ENCODE data around the gene CATSPERZ. TPM values are rescaled to one million over a fixed set of nuclear protein-coding genes. Genes with fewer than 3 reads are reported as not detected.

Gene CATSPERZ
- total and polyA plus RNA-seq, 2 of the 13 experiments (the other 11 are each of a cell fraction or from before 2014, with no cell fraction given), result 0.22 to 0.48 TPM

DNA sequence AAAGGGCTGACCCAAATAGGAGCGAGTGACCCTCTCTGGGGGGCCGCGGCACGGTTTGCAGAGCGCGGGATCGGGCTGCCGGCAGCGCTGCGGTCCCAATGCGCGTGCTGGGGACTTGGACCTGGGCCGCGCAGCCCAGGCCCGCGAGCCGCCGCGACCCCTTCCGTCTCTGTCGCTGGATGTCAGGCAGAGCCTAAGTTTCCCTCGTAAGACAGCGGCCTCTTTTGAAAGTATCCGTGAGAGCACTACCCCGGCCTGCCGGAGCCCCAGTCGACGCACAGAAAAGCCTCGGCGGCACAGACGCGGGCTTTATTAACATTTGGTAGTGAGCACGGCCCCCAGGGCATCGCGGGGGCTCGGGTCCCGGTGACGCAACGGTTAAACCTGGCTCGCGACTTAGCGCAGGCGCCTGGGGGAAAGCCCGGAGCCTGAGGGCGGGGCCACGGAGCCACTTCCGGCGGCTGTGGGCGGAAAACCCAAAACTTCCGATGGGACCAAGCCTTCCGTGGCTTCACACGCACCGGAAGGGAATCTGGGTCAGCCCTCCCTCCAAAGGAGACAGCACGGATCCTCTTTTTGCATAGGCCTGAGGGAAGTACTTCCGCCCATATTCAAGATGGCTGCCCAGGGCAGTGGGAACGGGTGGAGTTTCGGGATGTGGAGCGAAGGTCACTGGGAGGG, 30.5 kb upstream of the CATSPERZ start (continued):
- TF ChIP-seq ZNF720 (CRISPR knock-in tag; IDR thresholded peaks at IDR 0.05) (no peak), SKI (IDR thresholded peaks at IDR 0.05; ENCODE audit: partially characterized antibody) (peak; percentile 12), RBM39 (IDR thresholded peaks at IDR 0.05; ENCODE audit: low read depth, low read length, poor library complexity, severe bottlenecking) (peak; percentile 77), HIVEP1 (CRISPR knock-in tag; IDR thresholded peaks at IDR 0.05) (peak; percentile 25; the same call in 1 of the 2 replicates), ATRX (CRISPR knock-in tag; IDR thresholded peaks at IDR 0.05; ENCODE audit: borderline replicate concordance) (no peak), TFDP1 (CRISPR knock-in tag; IDR thresholded peaks at IDR 0.05; ENCODE audit: borderline replicate concordance) (no peak), FOXO4 (CRISPR knock-in tag; conservative IDR thresholded peaks at IDR 0.05) (no peak), PBX2 (CRISPR knock-in tag; IDR thresholded peaks at IDR 0.05) (no peak), ZNF839 (CRISPR knock-in tag; IDR thresholded peaks at IDR 0.05; ENCODE audit: borderline replicate concordance) (no peak; the same call in none of the 2 replicates), ZUFSP (CRISPR knock-in tag; IDR thresholded peaks at IDR 0.05; ENCODE audit: borderline replicate concordance) (no peak), HNRNPL (IDR thresholded peaks at IDR 0.05; ENCODE audit: low read depth, low read length) (no peak), HDAC2 (CRISPR knock-in tag; IDR thresholded peaks at IDR 0.05) (peak; percentile 64), ZNF24 (IDR thresholded peaks at IDR 0.05) (no peak), ZNF619 (CRISPR knock-in tag; IDR thresholded peaks at IDR 0.05) (no peak; the same call in 1 of the 2 replicates)
- TF ChIP-seq, protein P1, sequence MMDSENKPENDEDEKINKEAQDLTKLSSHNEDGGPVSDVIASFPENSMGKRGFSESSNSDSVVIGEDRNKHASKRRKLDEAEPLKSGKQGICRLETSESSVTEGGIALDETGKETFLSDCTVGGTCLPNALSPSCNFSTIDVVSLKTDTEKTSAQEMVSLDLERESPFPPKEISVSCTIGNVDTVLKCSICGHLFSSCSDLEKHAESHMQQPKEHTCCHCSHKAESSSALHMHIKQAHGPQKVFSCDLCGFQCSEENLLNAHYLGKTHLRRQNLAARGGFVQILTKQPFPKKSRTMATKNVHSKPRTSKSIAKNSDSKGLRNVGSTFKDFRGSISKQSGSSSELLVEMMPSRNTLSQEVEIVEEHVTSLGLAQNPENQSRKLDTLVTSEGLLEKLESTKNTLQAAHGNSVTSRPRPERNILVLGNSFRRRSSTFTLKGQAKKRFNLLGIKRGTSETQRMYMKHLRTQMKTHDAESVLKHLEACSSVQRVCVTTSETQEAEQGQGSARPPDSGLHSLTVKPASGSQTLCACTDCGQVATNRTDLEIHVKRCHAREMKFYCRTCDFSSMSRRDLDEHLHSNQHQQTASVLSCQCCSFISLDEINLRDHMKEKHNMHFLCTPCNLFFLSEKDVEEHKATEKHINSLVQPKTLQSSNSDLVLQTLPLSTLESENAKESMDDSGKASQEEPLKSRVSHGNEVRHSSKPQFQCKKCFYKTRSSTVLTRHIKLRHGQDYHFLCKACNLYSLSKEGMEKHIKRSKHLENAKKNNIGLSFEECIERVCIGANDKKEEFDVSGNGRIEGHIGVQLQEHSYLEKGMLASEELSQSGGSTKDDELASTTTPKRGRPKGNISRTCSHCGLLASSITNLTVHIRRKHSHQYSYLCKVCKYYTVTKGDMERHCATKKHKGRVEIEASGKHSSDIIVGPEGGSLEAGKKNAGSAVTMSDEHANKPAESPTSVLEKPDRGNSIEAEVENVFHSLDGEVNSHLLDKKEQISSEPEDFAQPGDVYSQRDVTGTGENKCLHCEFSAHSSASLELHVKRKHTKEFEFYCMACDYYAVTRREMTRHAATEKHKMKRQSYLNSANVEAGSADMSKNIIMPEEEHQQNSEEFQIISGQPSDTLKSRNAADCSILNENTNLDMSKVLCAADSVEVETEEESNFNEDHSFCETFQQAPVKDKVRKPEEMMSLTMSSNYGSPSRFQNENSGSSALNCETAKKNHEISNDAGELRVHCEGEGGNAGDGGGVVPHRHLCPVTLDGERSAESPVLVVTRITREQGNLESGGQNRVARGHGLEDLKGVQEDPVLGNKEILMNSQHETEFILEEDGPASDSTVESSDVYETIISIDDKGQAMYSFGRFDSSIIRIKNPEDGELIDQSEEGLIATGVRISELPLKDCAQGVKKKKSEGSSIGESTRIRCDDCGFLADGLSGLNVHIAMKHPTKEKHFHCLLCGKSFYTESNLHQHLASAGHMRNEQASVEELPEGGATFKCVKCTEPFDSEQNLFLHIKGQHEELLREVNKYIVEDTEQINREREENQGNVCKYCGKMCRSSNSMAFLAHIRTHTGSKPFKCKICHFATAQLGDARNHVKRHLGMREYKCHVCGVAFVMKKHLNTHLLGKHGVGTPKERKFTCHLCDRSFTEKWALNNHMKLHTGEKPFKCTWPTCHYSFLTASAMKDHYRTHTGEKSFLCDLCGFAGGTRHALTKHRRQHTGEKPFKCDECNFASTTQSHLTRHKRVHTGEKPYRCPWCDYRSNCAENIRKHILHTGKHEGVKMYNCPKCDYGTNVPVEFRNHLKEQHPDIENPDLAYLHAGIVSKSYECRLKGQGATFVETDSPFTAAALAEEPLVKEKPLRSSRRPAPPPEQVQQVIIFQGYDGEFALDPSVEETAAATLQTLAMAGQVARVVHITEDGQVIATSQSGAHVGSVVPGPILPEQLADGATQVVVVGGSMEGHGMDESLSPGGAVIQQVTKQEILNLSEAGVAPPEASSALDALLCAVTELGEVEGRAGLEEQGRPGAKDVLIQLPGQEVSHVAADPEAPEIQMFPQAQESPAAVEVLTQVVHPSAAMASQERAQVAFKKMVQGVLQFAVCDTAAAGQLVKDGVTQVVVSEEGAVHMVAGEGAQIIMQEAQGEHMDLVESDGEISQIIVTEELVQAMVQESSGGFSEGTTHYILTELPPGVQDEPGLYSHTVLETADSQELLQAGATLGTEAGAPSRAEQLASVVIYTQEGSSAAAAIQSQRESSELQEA (CRISPR knock-in tag; IDR thresholded peaks at IDR 0.05; ENCODE audit: not compliant biosample characterization), result no peak

All from HepG2 (cell line).